Esophagus squamous epithelium (tissue), 4 donors: Measurements from ENCODE around the gene RBM10.

Experiments
- POLR2A ChIP-seq, 4 donors: fragments of 450-650 bp; IDR thresholded peaks; one replicate each; pipeline ENCODE4 v1.6.1; 2017; ENCODE audit warnings: antibody characterized with exemption in 4 of 4, mild to moderate bottlenecking in 4 of 4, moderate library complexity in 3 of 4
- TF ChIP-seq, protein P1 (sequence below), 6 experiments: fragments of 450-650 bp in 4 of 6; fragments of 200-600 bp in 2 of 6; sonication (generic) in 2 of 6; IDR thresholded peaks; one replicate each; pipeline ENCODE4 v1.5.1; 2016 to 2019; ENCODE audit warnings: antibody characterized with exemption in 6 of 6, mild to moderate bottlenecking in 4 of 6, moderate library complexity in 4 of 6

DNA sequence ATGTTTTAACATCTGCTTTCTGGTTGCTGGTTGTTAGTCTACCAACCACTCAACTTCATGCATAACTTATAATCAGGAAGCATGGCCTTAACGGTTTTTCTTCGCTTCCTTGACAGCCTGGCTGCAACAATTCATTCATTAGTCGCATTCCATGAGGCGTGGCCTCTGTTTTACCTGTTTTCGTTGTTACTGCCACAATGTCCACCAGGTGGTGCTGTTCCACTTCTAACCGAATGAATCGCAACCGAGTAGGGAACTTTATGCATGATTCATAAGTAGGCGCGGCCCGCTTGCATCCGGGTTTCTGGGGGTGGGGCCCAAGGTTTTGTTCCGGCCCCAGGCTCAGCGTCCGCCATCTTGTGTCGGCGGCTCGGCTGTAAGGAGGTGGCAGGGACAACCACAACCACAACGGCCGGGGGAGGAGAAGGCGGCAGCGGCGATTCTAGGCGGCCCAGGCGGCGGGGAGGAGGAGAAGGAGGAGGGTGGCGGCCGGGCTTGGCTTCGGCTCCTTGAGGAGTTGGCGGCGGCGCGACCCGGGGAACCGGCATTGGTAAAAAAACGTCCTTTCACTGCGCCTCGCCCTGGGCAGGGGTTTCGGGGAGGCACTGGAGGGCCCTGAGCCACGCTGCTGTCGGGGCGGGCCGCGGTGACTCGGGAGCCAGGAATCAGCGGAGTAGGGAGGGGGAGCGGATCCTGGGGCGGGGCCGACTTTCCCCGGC, 48.6 kb downstream of the RBM10 start, which contains the start of gene UBA1:
- peak in 2 of 4 donors; percentile 64 to 82 for TF ChIP-seq POLR2A (IDR thresholded peaks at IDR 0.05)
- TF ChIP-seq, protein P1, sequence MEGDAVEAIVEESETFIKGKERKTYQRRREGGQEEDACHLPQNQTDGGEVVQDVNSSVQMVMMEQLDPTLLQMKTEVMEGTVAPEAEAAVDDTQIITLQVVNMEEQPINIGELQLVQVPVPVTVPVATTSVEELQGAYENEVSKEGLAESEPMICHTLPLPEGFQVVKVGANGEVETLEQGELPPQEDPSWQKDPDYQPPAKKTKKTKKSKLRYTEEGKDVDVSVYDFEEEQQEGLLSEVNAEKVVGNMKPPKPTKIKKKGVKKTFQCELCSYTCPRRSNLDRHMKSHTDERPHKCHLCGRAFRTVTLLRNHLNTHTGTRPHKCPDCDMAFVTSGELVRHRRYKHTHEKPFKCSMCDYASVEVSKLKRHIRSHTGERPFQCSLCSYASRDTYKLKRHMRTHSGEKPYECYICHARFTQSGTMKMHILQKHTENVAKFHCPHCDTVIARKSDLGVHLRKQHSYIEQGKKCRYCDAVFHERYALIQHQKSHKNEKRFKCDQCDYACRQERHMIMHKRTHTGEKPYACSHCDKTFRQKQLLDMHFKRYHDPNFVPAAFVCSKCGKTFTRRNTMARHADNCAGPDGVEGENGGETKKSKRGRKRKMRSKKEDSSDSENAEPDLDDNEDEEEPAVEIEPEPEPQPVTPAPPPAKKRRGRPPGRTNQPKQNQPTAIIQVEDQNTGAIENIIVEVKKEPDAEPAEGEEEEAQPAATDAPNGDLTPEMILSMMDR (IDR thresholded peaks at IDR 0.05), result peak; percentile 81 to 99 (median 90)
